HepG2 (cell line): Measurements from ENCODE around the gene BAHCC1. TPM values are rescaled to one million over a fixed set of nuclear protein-coding genes. Genes with fewer than 3 reads are reported as not detected.

Source experiments
- CREB1 ChIP-seq, 2 experiments: fragments of 450-650 bp in 1 of 2; IDR thresholded peaks; 2 replicates each; pipeline ENCODE4 v1.6.1; 2016 to 2017; ENCODE audit warnings: control low read depth in 1 of 2, mild to moderate bottlenecking in 1 of 2, missing compliant biosample characterization in 1 of 2, missing genetic modification characterization in 1 of 2
- FOXA3 ChIP-seq: IDR thresholded peaks from 2 replicates; pipeline ENCODE4 v1.6.1; 2016; ENCODE audit warnings: missing genetic modification reagents, missing compliant biosample characterization
- HMGA1 ChIP-seq: sonication (generic); formaldehyde crosslinking; conservative IDR thresholded peaks from 2 replicates; pipeline ENCODE4 v1.4.0; 2020; ENCODE audit warnings: missing genetic modification reagents
- ISL2 ChIP-seq: sonication (generic); formaldehyde crosslinking; IDR thresholded peaks from 2 replicates; pipeline ENCODE4 v1.5.0; 2020; ENCODE audit warnings: missing genetic modification reagents
- NRL ChIP-seq: sonication (generic); formaldehyde crosslinking; IDR thresholded peaks from 2 replicates; pipeline ENCODE4 v1.5.0; 2020; ENCODE audit warnings: missing genetic modification reagents, mild to moderate bottlenecking, moderate library complexity, borderline replicate concordance
- RFXANK ChIP-seq: IDR thresholded peaks from 2 replicates; pipeline ENCODE4 v1.6.1; 2016
- SOX5 ChIP-seq: IDR thresholded peaks from 2 replicates; pipeline ENCODE4 v1.6.1; 2016; ENCODE audit warnings: borderline replicate concordance
- SP4 ChIP-seq: sonication (generic); formaldehyde crosslinking; IDR thresholded peaks from 2 replicates; pipeline ENCODE4 v1.8.1; 2023; ENCODE audit warnings: mild to moderate bottlenecking, missing genetic modification reagents
- ZNF607 ChIP-seq: sonication (generic); formaldehyde crosslinking; IDR thresholded peaks from 2 replicates; pipeline ENCODE4 v1.5.1; 2020; ENCODE audit warnings: missing genetic modification reagents, mild to moderate bottlenecking, borderline replicate concordance
- ZNF780A ChIP-seq: sonication (generic); formaldehyde crosslinking; IDR thresholded peaks from 2 replicates; pipeline ENCODE4 v1.8.0; 2022; ENCODE audit warnings: mild to moderate bottlenecking, missing genetic modification reagents, moderate library complexity
- ZNF781 ChIP-seq: sonication (generic); formaldehyde crosslinking; IDR thresholded peaks from 2 replicates; pipeline ENCODE4 v1.5.1; 2020; ENCODE audit warnings: borderline replicate concordance, mild to moderate bottlenecking, missing genetic modification reagents; ENCODE audit errors: not compliant biosample characterization
- polyA plus RNA-seq, 8 experiments: library from polyadenylated mRNA; depleted of rRNA in 3 of 8; stranded (reverse) in 7 of 8; unstranded in 1 of 8; fragments of >200 nt; fragmentation: Illumina TruSeq in 4 of 8; extraction: Trizol in 4 of 8; gene quantifications; 2 replicates each; pipeline versions ENCODE4 v1.2.1 to v1.2.3, GENCODE V29; 2011 to 2016; ENCODE audit warnings: low read depth in 4 of 8, missing spikeins in 1 of 8, mixed read lengths in 1 of 8; ENCODE audit not compliant: insufficient read depth in 1 of 8
- total RNA-seq, 5 experiments: library from RNA; depleted of rRNA; stranded (reverse); fragments of >200 nt; fragmentation: Illumina TruSeq; extraction: Trizol; gene quantifications; 2 replicates each; pipeline ENCODE4 v1.2.3, GENCODE V29; 2016; ENCODE audit warnings: low read depth in 1 of 5
- TF ChIP-seq, protein P1 (sequence below): sonication (generic); formaldehyde crosslinking; IDR thresholded peaks from 2 replicates; pipeline ENCODE4 v1.5.0; 2020; ENCODE audit warnings: missing genetic modification reagents, mild to moderate bottlenecking, borderline replicate concordance
- TF ChIP-seq, protein P2 (sequence below): sonication (generic); formaldehyde crosslinking; IDR thresholded peaks from 2 replicates; pipeline ENCODE4 v1.9.0; 2022; ENCODE audit warnings: missing genetic modification reagents, mild to moderate bottlenecking, borderline replicate concordance
- TF ChIP-seq, protein P3 (sequence below): IDR thresholded peaks from 2 replicates; pipeline ENCODE4 v1.6.1; 2016; ENCODE audit warnings: mild to moderate bottlenecking, missing biosample characterization, missing genetic modification reagents
- TF ChIP-seq, protein P4 (sequence below): sonication (generic); formaldehyde crosslinking; IDR thresholded peaks from 2 replicates; pipeline ENCODE4 v1.8.1; 2023; ENCODE audit warnings: mild to moderate bottlenecking, missing genetic modification reagents
- TF ChIP-seq, protein P5 (sequence below), 2 experiments: sonication (generic) in 1 of 2; formaldehyde crosslinking in 1 of 2; IDR thresholded peaks; 2 replicates each; pipeline versions ENCODE4 v1.6.1 to v1.9.0; 2014 to 2022; ENCODE audit warnings: antibody characterized with exemption in 1 of 2, borderline replicate concordance in 1 of 2, inconsistent platforms in 1 of 2, low read depth in 1 of 2, missing genetic modification reagents in 1 of 2

The BAHCC1 gene
- total and polyA plus RNA-seq, 2 of the 13 experiments (the other 11 are each of a cell fraction or from before 2014, with no cell fraction given), result 1.4 to 1.7 TPM

DNA sequence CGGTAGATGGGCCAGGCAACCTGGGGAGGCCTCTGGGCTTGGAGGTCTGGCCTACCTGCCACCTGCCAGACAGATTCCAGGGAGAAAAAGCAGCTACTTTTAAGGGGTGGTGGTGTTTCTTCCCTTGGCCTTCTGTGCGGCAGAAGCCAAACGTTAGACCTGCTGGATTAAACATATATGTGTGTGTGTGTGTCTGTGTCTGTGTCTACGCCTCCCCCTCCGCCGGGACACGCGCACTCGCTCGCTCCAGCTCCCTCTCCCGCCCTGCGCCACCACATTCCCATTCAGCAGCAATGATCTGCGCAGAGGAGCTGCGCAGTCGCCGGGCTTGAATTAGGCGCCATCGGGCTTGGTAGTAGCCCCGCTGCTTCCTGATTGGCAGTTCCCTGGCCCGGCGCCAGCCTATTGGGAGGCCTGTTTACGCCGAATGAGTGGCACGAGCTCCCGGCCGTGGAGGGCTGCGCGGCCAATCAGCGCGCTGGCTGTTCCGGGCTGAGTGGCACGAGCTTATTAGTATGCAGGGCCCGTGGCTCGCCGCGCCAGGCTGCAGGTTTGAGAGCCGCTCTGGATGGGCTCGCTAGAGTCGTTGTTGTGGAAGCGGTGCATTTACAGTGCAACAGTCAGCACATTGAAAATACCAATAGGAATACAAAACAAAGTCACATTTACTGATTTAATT lies at the start of gene BAHCC1 (continued):
- TF ChIP-seq, protein P1, sequence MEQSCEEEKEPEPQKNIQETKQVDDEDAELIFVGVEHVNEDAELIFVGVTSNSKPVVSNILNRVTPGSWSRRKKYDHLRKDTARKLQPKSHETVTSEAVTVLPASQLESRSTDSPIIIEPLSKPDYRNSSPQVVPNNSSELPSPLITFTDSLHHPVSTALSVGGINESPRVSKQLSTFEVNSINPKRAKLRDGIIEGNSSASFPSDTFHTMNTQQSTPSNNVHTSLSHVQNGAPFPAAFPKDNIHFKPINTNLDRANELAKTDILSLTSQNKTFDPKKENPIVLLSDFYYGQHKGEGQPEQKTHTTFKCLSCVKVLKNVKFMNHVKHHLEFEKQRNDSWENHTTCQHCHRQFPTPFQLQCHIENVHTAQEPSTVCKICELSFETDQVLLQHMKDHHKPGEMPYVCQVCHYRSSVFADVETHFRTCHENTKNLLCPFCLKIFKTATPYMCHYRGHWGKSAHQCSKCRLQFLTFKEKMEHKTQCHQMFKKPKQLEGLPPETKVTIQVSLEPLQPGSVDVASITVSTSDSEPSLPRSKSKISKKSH, result peak; percentile 88; the same call in 1 of the 2 replicates
- TF ChIP-seq, protein P2, sequence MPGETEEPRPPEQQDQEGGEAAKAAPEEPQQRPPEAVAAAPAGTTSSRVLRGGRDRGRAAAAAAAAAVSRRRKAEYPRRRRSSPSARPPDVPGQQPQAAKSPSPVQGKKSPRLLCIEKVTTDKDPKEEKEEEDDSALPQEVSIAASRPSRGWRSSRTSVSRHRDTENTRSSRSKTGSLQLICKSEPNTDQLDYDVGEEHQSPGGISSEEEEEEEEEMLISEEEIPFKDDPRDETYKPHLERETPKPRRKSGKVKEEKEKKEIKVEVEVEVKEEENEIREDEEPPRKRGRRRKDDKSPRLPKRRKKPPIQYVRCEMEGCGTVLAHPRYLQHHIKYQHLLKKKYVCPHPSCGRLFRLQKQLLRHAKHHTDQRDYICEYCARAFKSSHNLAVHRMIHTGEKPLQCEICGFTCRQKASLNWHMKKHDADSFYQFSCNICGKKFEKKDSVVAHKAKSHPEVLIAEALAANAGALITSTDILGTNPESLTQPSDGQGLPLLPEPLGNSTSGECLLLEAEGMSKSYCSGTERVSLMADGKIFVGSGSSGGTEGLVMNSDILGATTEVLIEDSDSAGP, result peak; percentile 64; the same call in 1 of the 2 replicates
- TF ChIP-seq, protein P3, sequence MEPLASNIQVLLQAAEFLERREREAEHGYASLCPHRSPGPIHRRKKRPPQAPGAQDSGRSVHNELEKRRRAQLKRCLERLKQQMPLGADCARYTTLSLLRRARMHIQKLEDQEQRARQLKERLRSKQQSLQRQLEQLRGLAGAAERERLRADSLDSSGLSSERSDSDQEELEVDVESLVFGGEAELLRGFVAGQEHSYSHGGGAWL (CRISPR knock-in tag), result peak; percentile 91
- TF ChIP-seq, protein P4, sequence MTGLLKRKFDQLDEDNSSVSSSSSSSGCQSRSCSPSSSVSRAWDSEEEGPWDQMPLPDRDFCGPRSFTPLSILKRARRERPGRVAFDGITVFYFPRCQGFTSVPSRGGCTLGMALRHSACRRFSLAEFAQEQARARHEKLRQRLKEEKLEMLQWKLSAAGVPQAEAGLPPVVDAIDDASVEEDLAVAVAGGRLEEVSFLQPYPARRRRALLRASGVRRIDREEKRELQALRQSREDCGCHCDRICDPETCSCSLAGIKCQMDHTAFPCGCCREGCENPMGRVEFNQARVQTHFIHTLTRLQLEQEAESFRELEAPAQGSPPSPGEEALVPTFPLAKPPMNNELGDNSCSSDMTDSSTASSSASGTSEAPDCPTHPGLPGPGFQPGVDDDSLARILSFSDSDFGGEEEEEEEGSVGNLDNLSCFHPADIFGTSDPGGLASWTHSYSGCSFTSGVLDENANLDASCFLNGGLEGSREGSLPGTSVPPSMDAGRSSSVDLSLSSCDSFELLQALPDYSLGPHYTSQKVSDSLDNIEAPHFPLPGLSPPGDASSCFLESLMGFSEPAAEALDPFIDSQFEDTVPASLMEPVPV (CRISPR knock-in tag), result peak; percentile 90
- peak; percentile 74; the same call in 1 of the 2 replicates for TF ChIP-seq ZNF780A (CRISPR knock-in tag)
- TF ChIP-seq RFXANK (CRISPR knock-in tag), result peak; percentile 79
- TF ChIP-seq CREB1 (IDR thresholded peaks at IDR 0.05), result peak; percentile 42
- TF ChIP-seq CREB1 (CRISPR knock-in tag; IDR thresholded peaks at IDR 0.05), result no peak
- TF ChIP-seq, protein P5, sequence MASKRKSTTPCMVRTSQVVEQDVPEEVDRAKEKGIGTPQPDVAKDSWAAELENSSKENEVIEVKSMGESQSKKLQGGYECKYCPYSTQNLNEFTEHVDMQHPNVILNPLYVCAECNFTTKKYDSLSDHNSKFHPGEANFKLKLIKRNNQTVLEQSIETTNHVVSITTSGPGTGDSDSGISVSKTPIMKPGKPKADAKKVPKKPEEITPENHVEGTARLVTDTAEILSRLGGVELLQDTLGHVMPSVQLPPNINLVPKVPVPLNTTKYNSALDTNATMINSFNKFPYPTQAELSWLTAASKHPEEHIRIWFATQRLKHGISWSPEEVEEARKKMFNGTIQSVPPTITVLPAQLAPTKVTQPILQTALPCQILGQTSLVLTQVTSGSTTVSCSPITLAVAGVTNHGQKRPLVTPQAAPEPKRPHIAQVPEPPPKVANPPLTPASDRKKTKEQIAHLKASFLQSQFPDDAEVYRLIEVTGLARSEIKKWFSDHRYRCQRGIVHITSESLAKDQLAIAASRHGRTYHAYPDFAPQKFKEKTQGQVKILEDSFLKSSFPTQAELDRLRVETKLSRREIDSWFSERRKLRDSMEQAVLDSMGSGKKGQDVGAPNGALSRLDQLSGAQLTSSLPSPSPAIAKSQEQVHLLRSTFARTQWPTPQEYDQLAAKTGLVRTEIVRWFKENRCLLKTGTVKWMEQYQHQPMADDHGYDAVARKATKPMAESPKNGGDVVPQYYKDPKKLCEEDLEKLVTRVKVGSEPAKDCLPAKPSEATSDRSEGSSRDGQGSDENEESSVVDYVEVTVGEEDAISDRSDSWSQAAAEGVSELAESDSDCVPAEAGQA (IDR thresholded peaks at IDR 0.05; ENCODE audit: low read depth), result peak; percentile 62; the same call in 1 of the 2 replicates
- TF ChIP-seq, protein P5 (CRISPR knock-in tag; IDR thresholded peaks at IDR 0.05; ENCODE audit: borderline replicate concordance), result no peak
- TF ChIP-seq ZNF781 (CRISPR knock-in tag), result peak; percentile 94
- TF ChIP-seq ZNF607 (CRISPR knock-in tag), result 0 out of 2 replicates have a peak, but pooled peaks have one; percentile 56
- peak; percentile 70; the same call in 1 of the 2 replicates for TF ChIP-seq SOX5 (CRISPR knock-in tag)
- no peak for TF ChIP-seq HMGA1 (CRISPR knock-in tag)
- peak; percentile 41; the same call in 1 of the 2 replicates for TF ChIP-seq ISL2
- TF ChIP-seq FOXA3 (CRISPR knock-in tag), result peak; percentile 86
- peak; percentile 88 for TF ChIP-seq NRL (CRISPR knock-in tag)
- peak; percentile 67; the same call in 1 of the 2 replicates for TF ChIP-seq SP4 (CRISPR knock-in tag)
